ENCODE results near the gene SMARCC1. TPM values are rescaled to one million over a fixed set of nuclear protein-coding genes. Genes with fewer than 3 reads are reported as not detected.

The SMARCC1 gene
- total RNA-seq, 1 donor from 2014 or later, result 146 TPM

GRCh38 chr3:47792699-47793098, 11.0 kb upstream of the SMARCC1 start:
- no peak overlapping the region for H3K4me3 ChIP-seq (ENCODE audit: insufficient read depth, low read depth, low read length)
- H3K9ac ChIP-seq (ENCODE audit: low read length), result no peak overlapping the region
- Mint-ChIP-seq H3K4me1 (ENCODE audit: low read depth, unreplicated experiment) (no peaks in the 10 kb centered on the region), H3K4me3 (ENCODE audit: unreplicated experiment) (no peak overlapping the region), H3K27me3 (ENCODE audit: low read depth, unreplicated experiment) (no peaks in the 10 kb centered on the region), H3K9me3 (ENCODE audit: unreplicated experiment) (peaks cover 4% of the 10 kb centered on the region), H3K27ac (ENCODE audit: unreplicated experiment) (no peak overlapping the region), H3K36me3 (ENCODE audit: low read depth, unreplicated experiment) (no peaks in the 10 kb centered on the region)
- H3K36me3 ChIP-seq (ENCODE audit: insufficient read depth, low read length), result no peaks in the 10 kb centered on the region
- H3K9me3 ChIP-seq (ENCODE audit: insufficient read depth, low read depth, low read length), result no peaks in the 10 kb centered on the region
- no peaks in the 10 kb centered on the region for H4K20me1 ChIP-seq (ENCODE audit: insufficient read depth, low read length)
- H3K27me3 ChIP-seq (ENCODE audit: insufficient read depth, low read length), result no peaks in the 10 kb centered on the region
- H3K4me2 ChIP-seq (ENCODE audit: low read length), result no peak overlapping the region
- DNase-seq (ENCODE audit: low read depth) (no peak), FAIRE-seq (no peak)
- H3K4me1 ChIP-seq (ENCODE audit: insufficient read depth, low read length), result no peaks in the 10 kb centered on the region
- no peak overlapping the region for H2AFZ ChIP-seq (ENCODE audit: low read depth, low read length)
- TF ChIP-seq CTCF (IDR thresholded peaks at IDR 0.05; ENCODE audit: insufficient read depth, low read depth, low read length) (no peak), EZH2 (IDR thresholded peaks at IDR 0.05; ENCODE audit: insufficient read depth, low read length) (no peak)
- H3K79me2 ChIP-seq (ENCODE audit: insufficient read depth, low read length), result no peaks in the 10 kb centered on the region
- H3K27ac ChIP-seq (ENCODE audit: low read depth, low read length), result no peak overlapping the region

- Histone ChIP-seq H3K27me3 (ENCODE audit: insufficient read depth, low read length) (no peaks in the 10 kb centered on the region), H2AFZ (ENCODE audit: low read depth, low read length) (no peak overlapping the region), H3K36me3 (ENCODE audit: insufficient read depth, low read length) (no peaks in the 10 kb centered on the region), H3K4me3 (ENCODE audit: insufficient read depth, low read depth, low read length) (no peak overlapping the region), H3K9me3 (ENCODE audit: insufficient read depth, low read depth, low read length) (no peaks in the 10 kb centered on the region), H3K27ac (ENCODE audit: low read depth, low read length) (no peak overlapping the region), H3K79me2 (ENCODE audit: insufficient read depth, low read length) (no peaks in the 10 kb centered on the region), H4K20me1 (ENCODE audit: insufficient read depth, low read length) (no peaks in the 10 kb centered on the region), H3K9ac (ENCODE audit: low read length) (no peak overlapping the region), H3K4me2 (ENCODE audit: low read length) (no peak overlapping the region), H3K4me1 (ENCODE audit: insufficient read depth, low read length) (no peaks in the 10 kb centered on the region)
- DNase-seq (ENCODE audit: low read depth) (no peak), FAIRE-seq (no peak)
- no peaks in the 10 kb centered on the region for H3K27me3 Mint-ChIP-seq (ENCODE audit: low read depth, unreplicated experiment)
- H3K4me1 Mint-ChIP-seq (ENCODE audit: low read depth, unreplicated experiment), result no peaks in the 10 kb centered on the region
- peaks cover 4% of the 10 kb centered on the region for H3K9me3 Mint-ChIP-seq (ENCODE audit: unreplicated experiment)
- H3K36me3 Mint-ChIP-seq (ENCODE audit: low read depth, unreplicated experiment), result no peaks in the 10 kb centered on the region
- no peak overlapping the region for H3K4me3 Mint-ChIP-seq (ENCODE audit: unreplicated experiment)
- H3K27ac Mint-ChIP-seq (ENCODE audit: unreplicated experiment), result no peak overlapping the region
- TF ChIP-seq EZH2 (IDR thresholded peaks at IDR 0.05; ENCODE audit: insufficient read depth, low read length), result no peak
- no peak for TF ChIP-seq CTCF (IDR thresholded peaks at IDR 0.05; ENCODE audit: insufficient read depth, low read depth, low read length)
Observed at GRCh38 chr3:47791193-47791855, 9.6 kb upstream of the SMARCC1 start.

- H3K79me2 ChIP-seq (ENCODE audit: insufficient read depth, low read length), result peaks cover 28% of the 10 kb centered on the region
- H3K27me3 Mint-ChIP-seq (ENCODE audit: low read depth, unreplicated experiment), result no peaks in the 10 kb centered on the region
- peaks cover 7% of the 10 kb centered on the region for H3K4me1 Mint-ChIP-seq (ENCODE audit: low read depth, unreplicated experiment)
- H2AFZ ChIP-seq (ENCODE audit: low read depth, low read length), result no peak overlapping the region
- no peaks in the 10 kb centered on the region for H3K27me3 ChIP-seq (ENCODE audit: insufficient read depth, low read length)
- no peak overlapping the region for H3K9ac ChIP-seq (ENCODE audit: low read length)
- H3K4me3 Mint-ChIP-seq (ENCODE audit: unreplicated experiment), result no peak overlapping the region
- H3K36me3 Mint-ChIP-seq (ENCODE audit: low read depth, unreplicated experiment), result peaks cover 2% of the 10 kb centered on the region
- TF ChIP-seq EZH2 (IDR thresholded peaks at IDR 0.05; ENCODE audit: insufficient read depth, low read length) (no peak), CTCF (IDR thresholded peaks at IDR 0.05; ENCODE audit: insufficient read depth, low read depth, low read length) (no peak)
- FAIRE-seq, result no peak
- H3K27ac Mint-ChIP-seq (ENCODE audit: unreplicated experiment), result no peak overlapping the region
- no peak overlapping the region for H3K27ac ChIP-seq (ENCODE audit: low read depth, low read length)
- H3K4me3 ChIP-seq (ENCODE audit: insufficient read depth, low read depth, low read length), result no peak overlapping the region
- peaks cover 12% of the 10 kb centered on the region for H3K4me1 ChIP-seq (ENCODE audit: insufficient read depth, low read length)
- no peaks in the 10 kb centered on the region for H3K36me3 ChIP-seq (ENCODE audit: insufficient read depth, low read length)
- H4K20me1 ChIP-seq (ENCODE audit: insufficient read depth, low read length), result peaks cover 15% of the 10 kb centered on the region
- no peaks in the 10 kb centered on the region for H3K9me3 ChIP-seq (ENCODE audit: insufficient read depth, low read depth, low read length)
- no peak for DNase-seq (ENCODE audit: low read depth)
- H3K4me2 ChIP-seq (ENCODE audit: low read length), result no peak overlapping the region
- no peaks in the 10 kb centered on the region for H3K9me3 Mint-ChIP-seq (ENCODE audit: unreplicated experiment)
Observed at GRCh38 chr3:47783673-47784072, 2.0 kb upstream of the SMARCC1 start.
